Medulla oblongata (tissue), 1 donor: Measurements from ENCODE around the gene SMIM27.
A peak's percentile ranks its signal among the peaks of the same experiment; 100 is the strongest.
"Not testable (repeated sequence)": the region's sequence is repeated elsewhere in the genome, so short reads cannot be mapped to it uniquely, and the experiment has no call there.

Source experiments
- DNase-seq: peaks from one replicate; pipeline ENCODE4 v3.0.0-alpha.2; 2015; ENCODE audit errors: extremely low spot score

Gene SMIM27

GRCh38 chr9:32552172-32552872, at the start of gene SMIM27, which contains the start of gene TOPORS:
SMIM27 (plus strand) TSS chr9:32552327; CDS start chr9:32552435, 108 bp downstream.
TOPORS (minus strand) TSS chr9:32552586; CDS start chr9:32552436, 150 bp downstream.
- peak; percentile 97 for DNase-seq

- no peak for DNase-seq
Observed at GRCh38 chr9:32502464-32502863, 49.7 kb upstream of the SMIM27 start.

GRCh38 chr9:32503008-32503407, 49.1 kb upstream of the SMIM27 start:
- no peak for DNase-seq

GRCh38 chr9:32508728-32509127, 43.4 kb upstream of the SMIM27 start:
- DNase-seq = no peak

GRCh38 chr9:32516241-32516640, 35.9 kb upstream of the SMIM27 start:
- DNase-seq = no peak

- no peak for DNase-seq
Observed at GRCh38 chr9:32518276-32518675, 33.9 kb upstream of the SMIM27 start.

GRCh38 chr9:32523910-32524309, 28.2 kb upstream of the SMIM27 start:
- no peak for DNase-seq

- DNase-seq = not testable (repeated sequence)
Observed at GRCh38 chr9:32524558-32524891, 27.6 kb upstream of the SMIM27 start.

- peak; percentile 55 for DNase-seq
Observed at GRCh38 chr9:32524892-32525708, 27.0 kb upstream of the SMIM27 start.

- no peak for DNase-seq
Observed at GRCh38 chr9:32525709-32526030, 26.5 kb upstream of the SMIM27 start.

- peak; percentile 89 for DNase-seq
Observed at GRCh38 chr9:32526041-32526706, 26.0 kb upstream of the SMIM27 start, which contains the start of gene RIGI. RIGI (minus strand) TSS chr9:32526196; CDS start chr9:32526166, 30 bp downstream.

- peak; percentile 16 for DNase-seq
Observed at GRCh38 chr9:32526707-32527048, 25.4 kb upstream of the SMIM27 start.

GRCh38 chr9:32533336-32533735, 18.8 kb upstream of the SMIM27 start:
- no peak for DNase-seq

- no peak for DNase-seq
Observed at GRCh38 chr9:32533816-32534215, 18.3 kb upstream of the SMIM27 start.

GRCh38 chr9:32543047-32543446, 9.1 kb upstream of the SMIM27 start:
- no peak for DNase-seq

- DNase-seq = no peak
Observed at GRCh38 chr9:32545884-32546283, 6.2 kb upstream of the SMIM27 start.

- DNase-seq = not testable (repeated sequence)
Observed at GRCh38 chr9:32548213-32548612, 3.9 kb upstream of the SMIM27 start.

GRCh38 chr9:32550150-32550561, 2.0 kb upstream of the SMIM27 start:
- peak; percentile 51 for DNase-seq

GRCh38 chr9:32550562-32551275, 1.4 kb upstream of the SMIM27 start:
- DNase-seq = peak; percentile 95

- peak; percentile 64 for DNase-seq
Observed at GRCh38 chr9:32551276-32552051, 663 bp upstream of the SMIM27 start.

- no peak for DNase-seq
Observed at GRCh38 chr9:32554107-32554506, 2.0 kb downstream of the SMIM27 start.
